Activated T-cell treated with anti-CD3 and anti-CD28 coated beads for 4 hours (primary cell): Measurements from ENCODE around the gene C5orf58.

Experiments used
- DNase-seq: peaks from one replicate; pipeline ENCODE4 v3.0.0-alpha.2; 2020

C5orf58 gene, protein sequence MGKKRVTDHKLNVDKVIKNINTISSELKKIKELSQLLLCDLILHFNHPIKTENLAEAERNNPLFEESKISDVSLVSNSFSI

DNA sequence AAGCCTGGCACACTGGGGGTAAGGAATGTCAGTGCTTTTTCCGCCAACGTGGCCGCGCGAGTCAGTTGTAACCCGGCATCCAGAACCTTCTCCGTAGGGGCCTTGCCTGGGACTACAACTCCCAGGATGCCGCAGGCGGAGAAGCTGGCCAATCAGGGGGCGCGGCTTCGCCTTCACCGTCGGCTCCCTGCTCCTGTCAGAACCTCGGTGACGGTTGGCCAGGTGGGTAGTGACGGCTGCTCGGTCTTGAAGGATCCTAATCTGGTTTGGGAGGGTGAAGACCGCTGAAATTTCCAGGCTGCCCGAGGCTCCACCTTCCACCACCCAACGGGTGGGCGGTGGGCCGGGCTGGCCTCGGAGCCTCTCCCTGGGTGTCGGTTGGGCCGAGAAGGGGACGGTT, at the start of gene C5orf58:
TSS of gene C5orf58 (plus strand) at position 200 of the 400 bp plus-strand sequence. CDS start 1,992 bp downstream, outside the sequence.
- DNase-seq = no peak

DNA sequence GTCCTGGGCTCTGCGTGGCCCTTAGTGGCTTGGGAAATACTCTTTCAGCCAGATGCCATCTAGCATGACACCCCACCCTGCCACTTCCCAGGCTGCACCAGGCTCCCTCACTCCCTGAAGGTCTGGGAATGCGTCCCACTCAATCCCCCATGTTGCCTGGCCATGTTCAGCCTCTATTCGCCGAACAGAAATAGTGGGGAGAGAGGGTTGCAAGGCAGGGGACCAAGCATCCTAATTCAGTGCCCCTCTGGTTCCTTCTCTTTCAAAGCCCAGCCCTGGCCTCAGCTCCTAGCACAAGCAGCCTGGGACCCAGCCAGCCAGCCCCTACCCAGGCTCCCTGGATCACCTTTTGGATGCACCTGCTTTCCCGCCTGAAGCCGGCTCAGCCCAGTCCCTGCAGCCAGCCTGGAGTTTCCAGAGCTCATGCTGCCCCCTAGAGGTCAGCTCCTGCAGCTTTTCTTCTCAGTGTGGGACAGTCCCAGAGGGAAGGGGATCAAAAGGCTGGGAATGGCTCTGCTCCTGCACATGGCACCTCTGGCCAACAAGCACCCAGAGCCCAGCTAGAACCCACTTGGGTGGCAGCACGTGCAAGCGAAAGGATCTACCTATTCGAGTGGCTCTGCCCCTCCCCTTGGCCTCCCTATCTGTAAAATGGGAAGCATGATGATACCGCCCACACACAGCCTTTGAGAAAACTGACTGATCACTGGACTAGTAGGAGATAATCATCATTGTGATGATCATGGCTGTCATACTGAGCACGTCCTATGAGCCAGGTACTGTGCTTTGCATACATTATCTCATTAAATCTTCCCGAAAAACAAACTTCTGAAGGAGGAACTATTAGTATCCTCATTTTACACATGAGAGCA, 48.7 kb upstream of the C5orf58 start:
- peak; percentile 6 for DNase-seq

DNA sequence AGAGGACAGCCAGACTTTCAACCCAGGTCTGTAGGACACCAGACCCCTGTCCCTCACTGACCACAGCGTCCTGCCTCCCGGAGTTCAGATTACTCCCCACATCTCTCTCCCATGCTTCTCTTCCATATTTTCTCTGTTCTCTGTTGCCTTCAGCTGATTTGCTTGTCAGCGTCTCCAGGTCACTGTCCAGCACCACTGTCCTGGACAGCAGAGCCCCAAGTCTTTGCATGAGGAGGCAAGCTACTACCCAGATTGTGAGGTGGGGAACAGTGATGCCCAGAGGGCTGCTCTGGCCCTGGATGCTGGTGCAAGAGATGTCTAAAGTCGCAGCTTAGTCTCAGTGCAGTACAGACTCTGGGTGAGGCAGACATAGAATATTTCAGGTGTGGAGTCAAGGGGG, 48.0 kb upstream of the C5orf58 start:
- no peak for DNase-seq

DNA sequence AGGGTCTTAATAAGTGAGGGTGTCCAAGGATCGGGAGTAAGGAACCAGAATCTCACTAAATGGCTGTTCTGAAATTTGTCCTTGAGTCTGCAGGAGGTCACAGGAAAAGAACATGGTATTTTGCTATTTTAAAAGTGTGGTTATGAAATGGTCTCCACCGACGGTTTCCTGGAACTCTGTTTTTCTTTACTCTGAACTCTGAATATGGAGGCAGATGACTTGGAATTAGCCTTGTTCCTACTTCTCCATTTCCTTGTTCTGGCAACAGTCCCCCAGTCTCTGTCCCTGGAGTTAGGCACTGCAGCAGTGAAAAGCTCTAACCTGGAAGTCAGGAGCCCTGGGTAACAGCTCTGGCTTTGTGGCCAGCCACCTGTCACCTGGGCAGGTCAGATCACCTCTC, 46.6 kb upstream of the C5orf58 start:
- no peak for DNase-seq

DNA sequence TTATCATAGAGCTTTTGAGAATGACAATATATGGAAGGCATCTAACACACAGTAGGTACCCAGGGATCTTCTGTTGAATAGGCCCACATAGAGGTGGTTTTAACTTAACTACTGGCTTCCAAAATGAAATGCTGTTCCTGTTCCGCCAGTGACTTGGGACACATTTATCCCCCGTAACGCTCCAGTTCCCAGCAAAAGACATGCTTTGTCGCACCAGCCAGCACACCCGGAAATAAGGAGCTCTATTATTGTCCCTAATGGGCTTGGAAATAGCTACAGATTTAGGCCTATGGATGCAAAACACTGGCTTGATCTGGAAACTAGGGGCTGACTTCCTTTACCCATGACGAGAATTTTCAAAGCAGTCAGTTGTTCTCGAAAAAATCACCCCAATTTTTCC, 45.9 kb upstream of the C5orf58 start:
- no peak for DNase-seq

DNA sequence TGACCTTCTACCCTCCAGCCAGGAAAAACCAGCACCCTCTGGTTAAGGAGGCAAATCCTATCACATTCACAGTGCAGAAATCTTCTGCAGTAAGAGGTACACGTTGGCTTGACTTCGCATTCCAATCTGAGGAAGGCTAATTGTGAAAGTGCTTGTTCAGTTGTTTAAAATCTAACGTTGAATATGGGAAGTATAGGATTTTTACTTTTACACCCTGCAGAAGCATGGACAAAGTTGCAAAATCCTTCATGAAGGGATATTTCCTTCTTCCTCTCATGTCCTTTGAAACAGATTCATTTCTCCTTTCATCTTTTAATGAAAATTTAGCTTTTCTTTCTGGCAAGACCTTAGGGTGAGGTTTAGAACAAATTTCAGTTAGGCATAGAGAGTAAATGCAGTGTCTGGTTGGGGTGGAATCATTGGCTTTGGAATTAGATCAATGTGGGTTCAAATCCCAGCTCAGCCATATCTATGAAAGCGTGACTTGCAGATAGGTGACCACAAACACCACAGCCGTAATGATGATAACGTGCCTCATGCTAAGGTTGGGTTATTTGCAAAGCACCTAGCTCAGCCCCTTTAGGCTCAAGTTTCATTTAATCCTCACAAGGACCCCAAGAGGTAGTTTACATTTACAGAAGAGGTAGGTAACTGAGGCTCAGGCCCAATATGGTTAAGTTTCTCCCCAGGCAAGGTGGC, 42.2 kb upstream of the C5orf58 start:
- DNase-seq = no peak

DNA sequence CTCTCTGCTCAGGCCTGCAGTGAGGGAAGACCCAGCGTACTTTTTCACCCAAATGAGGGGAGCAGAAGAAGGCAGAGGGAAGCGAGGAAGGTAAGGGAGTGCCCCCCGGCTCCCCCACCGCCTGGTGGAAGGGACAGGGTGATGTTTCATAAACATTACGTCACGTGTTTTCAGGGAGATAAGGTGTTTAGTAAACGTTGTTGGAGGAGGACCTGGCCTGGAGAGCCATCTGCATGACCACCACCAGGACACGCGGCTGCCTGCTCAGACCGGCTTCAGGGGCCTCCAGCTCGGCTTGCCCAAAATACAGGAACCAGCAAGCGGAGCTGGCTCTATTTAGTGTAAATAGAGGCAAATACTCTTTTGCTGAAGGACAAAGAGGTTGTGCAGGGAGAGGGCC, 40.0 kb upstream of the C5orf58 start:
- no peak for DNase-seq

DNA sequence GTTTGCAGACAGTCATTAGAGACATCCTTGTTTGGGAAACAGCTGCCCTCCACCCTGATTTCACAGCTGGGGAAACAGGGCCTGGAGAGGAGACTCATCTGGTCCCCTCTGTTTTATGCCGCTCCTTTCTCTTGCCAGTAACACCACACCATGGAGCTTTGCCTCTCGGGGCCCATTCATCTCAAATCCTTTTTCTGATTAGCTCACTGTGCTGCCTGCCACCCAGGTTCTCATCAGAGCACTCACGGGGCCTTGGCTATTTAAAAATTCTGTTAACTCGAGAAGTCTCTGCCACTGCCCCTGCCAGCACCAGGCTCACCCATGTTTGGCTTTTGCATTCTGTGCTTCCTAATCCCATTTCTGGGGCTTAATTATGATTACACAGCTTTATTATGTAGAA, 36.8 kb upstream of the C5orf58 start:
- DNase-seq = no peak

DNA sequence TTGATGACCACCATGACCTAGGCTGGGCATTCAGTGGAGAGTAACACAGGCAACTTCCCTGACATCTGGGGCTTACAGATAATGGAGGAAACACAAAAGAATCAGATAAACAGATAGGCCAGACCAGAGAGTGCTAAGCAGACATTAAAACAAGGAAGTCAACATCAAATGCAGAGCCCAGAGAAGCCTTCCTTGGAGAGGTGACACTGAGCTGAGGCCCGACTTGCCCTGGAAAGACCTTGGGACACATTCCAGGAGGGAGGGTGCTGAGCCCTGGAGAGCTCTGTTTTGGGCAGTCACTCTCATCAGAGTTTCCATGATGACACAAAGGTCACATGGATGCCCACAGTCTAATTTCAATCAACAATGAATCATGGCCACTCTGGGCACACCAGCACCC, 31.9 kb upstream of the C5orf58 start:
- DNase-seq = no peak

DNA sequence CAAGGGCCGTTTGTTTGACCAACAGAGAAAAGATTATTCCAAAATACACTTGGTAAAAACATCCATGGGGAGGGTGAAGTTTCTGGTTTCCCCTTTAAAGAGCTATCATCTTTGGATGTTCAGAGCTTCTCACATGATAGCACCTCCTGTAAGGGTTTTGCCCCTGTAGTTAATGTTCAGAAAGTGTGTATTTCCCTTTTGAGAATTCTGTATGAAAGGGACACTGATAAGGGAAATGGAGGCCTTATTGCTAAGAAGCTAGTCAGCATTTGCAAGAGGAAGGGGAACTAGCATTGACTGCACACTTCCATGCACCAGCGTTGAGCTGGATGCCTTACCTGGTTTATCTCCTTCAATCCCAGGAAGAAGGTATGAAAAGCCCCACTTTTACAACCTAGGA, 31.5 kb upstream of the C5orf58 start:
- DNase-seq = no peak

DNA sequence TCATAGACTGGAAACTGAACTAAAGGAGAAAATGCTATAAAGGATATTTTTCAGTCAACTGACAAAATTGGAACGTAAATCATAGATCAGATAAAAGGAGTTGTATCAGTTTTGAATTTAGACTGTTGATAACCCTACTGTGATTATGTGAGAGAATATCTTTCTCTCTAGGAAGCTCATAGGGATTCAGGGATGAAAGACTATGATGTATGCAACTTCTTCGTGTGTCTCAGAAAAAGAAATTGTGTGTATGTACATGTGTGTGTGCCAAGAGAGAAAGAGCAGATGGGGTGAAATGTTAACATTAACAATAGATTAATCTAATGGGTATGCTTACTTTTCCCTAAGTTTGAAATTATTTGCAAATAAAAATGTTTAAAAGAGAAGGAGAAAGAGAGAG, 30.7 kb upstream of the C5orf58 start:
- DNase-seq = no peak

DNA sequence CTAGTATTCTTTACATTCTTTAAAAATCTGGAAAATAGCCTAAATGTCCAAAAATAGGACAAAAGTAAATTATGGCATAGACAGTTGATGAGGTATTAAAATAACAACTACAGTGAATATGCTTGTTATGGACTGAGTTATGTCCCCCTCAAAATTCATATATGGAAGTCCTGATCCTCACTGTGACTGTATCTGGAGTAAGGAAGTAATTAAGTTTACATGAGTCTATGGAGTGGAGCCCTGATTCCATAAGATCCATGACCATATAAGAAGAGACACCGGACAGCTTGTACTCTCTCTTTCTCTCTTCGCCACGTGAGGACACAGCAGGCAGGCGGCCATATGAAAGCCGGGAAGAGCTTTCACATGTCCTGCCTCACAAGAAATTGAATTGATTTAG, 28.6 kb upstream of the C5orf58 start:
- DNase-seq = no peak

DNA sequence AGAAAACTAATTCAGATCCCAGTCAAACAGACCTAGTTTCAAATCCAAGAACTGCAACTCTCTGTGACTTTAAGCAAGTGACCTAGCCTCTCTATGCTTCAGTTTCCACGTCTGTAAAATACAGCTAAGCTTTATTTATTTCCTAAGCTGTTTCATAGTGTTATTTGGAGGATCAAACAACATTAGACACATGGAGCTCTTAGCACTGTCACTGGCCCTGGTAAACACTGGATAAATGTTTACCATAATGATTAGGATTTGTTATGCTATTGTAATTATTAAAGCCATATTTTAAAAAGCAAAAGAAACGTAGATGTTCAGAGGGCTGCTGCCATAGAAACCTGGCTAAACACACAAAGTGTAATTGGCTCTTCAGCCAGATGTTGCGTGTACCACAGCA, 26.6 kb upstream of the C5orf58 start:
- DNase-seq = no peak

DNA sequence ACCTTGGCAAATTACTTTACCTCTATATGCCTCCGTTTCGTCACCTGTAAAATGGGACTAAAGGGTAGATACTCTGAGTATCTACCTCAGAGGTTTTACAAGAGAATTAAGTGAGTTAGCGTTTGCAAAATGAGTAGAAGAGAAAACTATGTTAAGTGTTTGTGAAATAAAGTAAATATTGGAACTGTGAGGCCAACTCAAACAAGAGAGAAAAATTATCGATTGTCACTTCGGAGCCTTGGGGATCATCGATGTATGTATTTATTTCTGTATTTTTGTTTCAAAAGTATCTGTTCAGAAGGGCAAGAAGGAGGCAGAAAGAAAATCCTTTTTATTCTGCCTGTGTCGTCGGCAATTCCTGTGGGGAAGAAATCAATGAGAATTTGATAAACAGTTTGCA, 25.8 kb upstream of the C5orf58 start:
- no peak for DNase-seq

DNA sequence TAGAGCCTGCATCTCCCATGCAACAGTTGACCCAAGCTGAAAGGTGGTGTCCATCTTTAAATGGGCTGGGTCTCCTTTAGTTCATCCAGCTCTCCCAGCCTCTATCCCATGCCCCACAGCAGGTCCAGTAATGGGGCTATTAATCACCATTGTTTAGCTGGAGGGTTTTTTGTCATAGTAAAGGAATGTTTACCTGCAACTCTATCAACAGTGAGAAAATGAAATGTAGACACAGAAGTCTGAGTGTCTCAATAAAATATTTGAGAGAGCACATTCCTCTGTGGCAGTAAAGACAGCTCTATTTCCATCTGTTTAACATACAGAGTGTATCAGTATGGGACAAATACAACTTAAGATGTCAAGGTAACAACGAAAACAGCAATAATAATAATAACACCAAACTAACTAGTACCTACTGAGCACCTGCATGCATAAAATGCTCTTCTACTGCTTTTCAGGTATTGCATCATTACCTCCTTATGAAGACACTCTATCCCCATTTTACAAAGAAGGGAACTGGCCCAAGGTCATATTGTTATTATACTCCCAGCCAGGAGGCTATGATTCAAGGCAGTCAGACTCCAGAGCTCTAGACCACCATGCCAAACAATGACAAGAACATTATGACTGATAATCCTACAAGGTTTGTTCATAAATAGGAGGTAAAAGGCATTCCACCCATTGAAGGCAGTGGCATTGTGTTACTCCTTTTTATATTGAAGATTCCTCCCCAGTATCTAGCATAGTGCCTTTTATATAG, 21.0 kb upstream of the C5orf58 start:
- DNase-seq = no peak

DNA sequence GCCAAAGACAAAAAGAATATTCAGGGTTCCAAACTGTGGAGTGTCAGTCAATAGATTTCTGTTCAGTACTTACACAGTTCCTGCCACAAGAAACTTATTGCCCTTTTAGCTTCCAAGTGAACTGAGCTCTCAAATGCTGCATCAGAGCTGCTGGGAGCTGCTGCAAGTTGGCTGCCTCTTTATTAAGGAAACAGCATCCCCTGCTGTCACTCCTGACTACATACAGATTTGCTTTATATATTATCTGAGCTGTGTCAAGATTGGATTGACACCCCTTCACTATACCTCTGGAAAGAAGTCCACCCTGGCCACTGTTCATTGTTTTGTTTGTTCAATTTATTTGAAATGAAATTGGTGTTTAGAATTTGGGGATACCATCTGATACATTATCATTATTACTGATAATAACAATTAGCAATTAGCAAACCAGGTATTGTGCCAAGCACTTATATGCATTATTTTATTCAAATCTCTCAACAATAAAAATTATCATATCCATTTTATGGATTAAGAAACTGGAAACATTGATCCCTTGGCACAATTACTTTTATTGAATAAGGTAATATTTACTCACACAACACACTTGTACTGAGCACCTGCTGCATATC, 16.4 kb upstream of the C5orf58 start:
- no peak for DNase-seq

DNA sequence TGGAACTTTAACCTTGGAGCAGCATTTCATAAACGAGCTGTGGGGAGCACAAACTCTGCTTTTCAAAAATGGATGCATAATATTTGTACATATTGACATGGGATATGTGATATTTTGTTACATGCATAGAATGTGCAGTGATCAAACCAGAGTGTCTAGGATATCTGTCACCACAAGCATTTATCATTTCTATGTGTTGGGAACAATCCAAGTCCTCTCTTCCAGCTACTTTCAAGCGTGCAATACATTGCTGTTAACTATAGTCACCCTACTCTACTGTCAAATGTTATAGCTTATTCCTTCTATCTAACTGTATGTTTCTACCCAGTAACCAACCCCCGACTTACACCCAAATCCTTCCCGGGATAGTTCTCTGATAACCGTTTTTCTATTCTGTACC, 15.0 kb upstream of the C5orf58 start:
- no peak for DNase-seq

DNA sequence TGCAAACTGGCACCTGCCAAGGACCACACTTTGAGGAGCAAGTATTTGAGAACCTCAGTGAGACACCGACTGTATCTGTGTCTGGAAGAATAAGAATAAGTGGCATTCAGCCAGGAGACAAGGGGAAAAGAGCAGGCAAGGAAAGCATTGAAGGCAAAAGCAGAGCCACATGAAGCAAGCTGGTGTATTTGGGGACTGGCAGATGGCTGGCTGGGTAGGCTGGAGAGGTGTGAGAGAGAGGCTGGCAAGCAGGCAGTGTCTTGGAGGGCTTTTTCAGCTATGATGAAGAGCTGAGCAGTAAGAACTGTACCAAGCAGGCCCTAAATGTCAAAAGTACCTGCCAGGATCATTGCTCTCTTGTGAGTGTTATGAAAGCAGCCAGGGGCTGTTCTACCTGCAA, 14.1 kb upstream of the C5orf58 start:
- no peak for DNase-seq

DNA sequence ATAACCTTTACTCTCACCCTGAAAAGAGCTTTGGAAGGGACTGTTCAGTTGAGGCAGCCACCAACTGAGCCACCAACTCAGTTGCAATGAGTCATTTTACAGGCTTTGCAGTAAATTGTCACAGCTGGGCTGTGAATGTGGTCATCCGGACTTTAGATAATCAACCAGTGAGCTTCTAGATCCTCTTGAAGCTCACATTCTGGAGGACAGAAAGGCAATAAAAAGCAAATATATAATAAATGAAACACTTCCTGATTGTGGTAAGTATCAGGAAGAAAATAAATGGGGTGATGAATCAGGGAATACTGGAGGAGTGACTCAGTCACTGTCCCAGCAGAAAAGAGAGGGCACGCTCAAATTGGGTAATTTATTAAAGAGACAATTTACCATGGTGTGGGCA, 13.2 kb upstream of the C5orf58 start:
- DNase-seq = no peak

DNA sequence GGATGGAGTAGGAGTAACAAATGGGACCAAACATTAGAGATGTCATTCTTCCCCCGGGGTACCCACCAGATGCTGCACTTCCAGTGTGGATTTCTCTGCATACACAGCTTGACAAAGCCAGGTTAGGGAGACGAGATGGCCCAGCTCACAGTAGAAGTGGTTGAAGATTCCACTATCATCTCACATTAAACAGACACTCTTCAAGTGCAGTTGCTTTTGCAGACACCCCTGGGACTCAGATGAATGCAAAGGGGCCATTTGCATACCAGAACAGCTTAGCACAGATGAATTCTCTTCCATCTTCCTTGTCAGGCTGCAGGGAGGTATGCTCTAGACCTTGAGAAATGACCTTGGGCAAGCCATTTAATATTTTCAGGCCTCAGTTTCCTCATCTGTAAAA, 12.6 kb upstream of the C5orf58 start:
- no peak for DNase-seq

DNA sequence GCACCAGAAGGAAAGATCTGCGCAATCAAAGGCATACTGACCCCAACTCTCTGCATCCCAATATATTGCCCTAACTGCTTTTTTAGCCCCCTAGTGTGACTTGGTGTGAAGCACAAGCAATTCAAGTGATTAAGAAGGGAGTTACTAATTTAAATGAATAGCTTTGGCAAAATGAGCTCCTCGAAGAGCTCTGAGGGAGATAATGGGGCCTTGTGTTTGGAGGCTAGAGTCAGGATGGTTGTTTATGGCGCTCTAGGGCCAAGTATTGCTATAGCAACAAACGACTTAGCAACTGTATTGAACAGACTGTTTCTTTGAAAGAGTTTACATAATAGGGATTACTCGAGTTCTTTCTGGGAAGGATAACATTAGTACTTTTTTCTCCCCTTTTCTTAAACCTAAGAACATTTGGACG, 11.5 kb upstream of the C5orf58 start:
- DNase-seq = no peak

DNA sequence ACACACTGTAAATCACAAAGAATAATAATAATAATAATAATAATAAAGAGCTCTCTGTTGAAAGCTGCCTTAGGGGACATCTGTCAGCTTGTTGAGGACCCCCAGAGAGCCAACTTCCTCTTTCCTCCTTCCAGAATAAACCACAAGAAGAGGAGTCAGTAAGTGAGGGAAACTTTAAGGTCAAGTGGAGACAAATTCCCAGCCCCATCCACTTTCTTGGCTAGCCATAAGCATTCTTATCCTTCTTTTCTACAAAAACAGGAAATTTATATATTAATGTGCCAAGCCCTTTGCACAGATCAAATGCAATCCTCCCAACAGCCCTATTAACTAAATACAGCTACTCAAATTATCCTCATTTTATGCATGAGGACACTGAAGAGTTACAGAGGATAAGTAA, 9.4 kb upstream of the C5orf58 start:
- DNase-seq = no peak

DNA sequence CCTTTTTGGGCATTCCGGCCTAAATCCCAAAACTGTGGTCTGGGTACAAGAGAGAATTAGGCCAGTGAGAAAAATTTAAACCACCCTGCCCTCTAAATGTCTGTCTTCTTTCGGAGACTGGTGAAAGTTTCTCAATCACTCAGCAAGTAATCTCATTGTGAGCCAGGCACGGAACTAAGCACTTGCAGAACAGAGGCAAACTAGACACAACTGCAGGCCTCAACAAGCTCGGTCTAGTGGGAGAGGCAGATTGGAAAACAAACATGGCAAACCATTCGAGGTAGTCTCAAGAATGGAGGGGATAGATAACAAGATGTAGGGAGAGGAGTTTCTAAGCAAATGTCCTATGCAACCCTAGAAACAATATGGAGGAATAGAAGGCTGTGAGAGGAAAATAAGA, 8.9 kb upstream of the C5orf58 start:
- DNase-seq = no peak
